ENCODE results near the gene BRME1.

DNA sequence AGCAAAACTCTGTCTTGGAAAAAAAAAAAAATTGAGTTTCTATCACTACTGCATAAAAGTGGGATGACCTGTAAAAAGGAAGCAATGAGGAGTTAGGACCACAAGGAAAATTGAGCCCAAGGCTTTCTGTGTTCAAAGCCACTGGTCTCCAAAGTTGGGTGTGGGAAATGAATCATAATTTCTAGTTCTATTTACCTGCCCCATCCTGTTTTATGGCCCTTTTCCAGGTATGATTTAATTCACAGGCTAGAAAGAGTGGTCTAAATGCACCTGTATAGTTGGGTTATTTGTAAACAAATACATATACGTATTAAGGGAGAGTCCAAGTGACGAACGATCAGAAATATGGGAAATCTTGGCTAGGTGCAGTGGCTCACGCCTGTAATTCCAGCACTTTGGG lies 40.5 kb upstream of the BRME1 start:
- no peak for TF ChIP-seq MYC (IDR thresholded peaks at IDR 0.05; ENCODE audit: borderline replicate concordance, low read length)
- no peak for TF ChIP-seq SREBF2 (IDR thresholded peaks at IDR 0.05)
- no peak for TF ChIP-seq CTCF (IDR thresholded peaks at IDR 0.05)
- no peak for TF ChIP-seq POLR2A (IDR thresholded peaks at IDR 0.05; ENCODE audit: low read length)
- TF ChIP-seq CEBPB (IDR thresholded peaks at IDR 0.05) = no peak
- TF ChIP-seq, protein P1, sequence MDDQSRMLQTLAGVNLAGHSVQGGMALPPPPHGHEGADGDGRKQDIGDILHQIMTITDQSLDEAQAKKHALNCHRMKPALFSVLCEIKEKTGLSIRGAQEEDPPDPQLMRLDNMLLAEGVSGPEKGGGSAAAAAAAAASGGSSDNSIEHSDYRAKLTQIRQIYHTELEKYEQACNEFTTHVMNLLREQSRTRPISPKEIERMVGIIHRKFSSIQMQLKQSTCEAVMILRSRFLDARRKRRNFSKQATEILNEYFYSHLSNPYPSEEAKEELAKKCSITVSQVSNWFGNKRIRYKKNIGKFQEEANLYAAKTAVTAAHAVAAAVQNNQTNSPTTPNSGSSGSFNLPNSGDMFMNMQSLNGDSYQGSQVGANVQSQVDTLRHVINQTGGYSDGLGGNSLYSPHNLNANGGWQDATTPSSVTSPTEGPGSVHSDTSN (IDR thresholded peaks at IDR 0.05) = no peak
- no peak for TF ChIP-seq HDAC2 (IDR thresholded peaks at IDR 0.05)
- no peak for TF ChIP-seq FOSB (CRISPR knock-in tag; IDR thresholded peaks at IDR 0.05)
- TF ChIP-seq KDM5A (IDR thresholded peaks at IDR 0.05) = no peak
- TF ChIP-seq, protein P2, sequence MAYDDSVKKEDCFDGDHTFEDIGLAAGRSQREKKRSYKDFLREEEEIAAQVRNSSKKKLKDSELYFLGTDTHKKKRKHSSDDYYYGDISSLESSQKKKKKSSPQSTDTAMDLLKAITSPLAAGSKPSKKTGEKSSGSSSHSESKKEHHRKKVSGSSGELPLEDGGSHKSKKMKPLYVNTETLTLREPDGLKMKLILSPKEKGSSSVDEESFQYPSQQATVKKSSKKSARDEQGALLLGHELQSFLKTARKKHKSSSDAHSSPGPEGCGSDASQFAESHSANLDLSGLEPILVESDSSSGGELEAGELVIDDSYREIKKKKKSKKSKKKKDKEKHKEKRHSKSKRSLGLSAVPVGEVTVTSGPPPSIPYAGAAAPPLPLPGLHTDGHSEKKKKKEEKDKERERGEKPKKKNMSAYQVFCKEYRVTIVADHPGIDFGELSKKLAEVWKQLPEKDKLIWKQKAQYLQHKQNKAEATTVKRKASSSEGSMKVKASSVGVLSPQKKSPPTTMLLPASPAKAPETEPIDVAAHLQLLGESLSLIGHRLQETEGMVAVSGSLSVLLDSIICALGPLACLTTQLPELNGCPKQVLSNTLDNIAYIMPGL (CRISPR knock-in tag; IDR thresholded peaks at IDR 0.05; ENCODE audit: borderline replicate concordance) = no peak
- TF ChIP-seq RNF2 (IDR thresholded peaks at IDR 0.05; ENCODE audit: borderline replicate concordance, low read depth) = no peak
- TF ChIP-seq EP300 (IDR thresholded peaks at IDR 0.05) = no peak
- no peak for TF ChIP-seq CHD2 (IDR thresholded peaks at IDR 0.05; ENCODE audit: low read length, partially characterized antibody)
- no peak for TF ChIP-seq SMC3 (IDR thresholded peaks at IDR 0.05)

Data from A549 (cell line).